ENCODE measurements around the gene IMPA2. TPM values are rescaled to one million over a fixed set of nuclear protein-coding genes. Genes with fewer than 3 reads are reported as not detected.

IMPA2 gene
- total RNA-seq, 4 donors from 2014 or later, result 50.1 to 290 (median 84.6) TPM

- Histone ChIP-seq H3K36me3 (peaks cover 0 to 5% (median 0%) of the 10 kb centered on the region in 4 donors), H3K9me3 (no peaks in the 10 kb centered on the region), H3K4me1 (peaks cover 36 to 67% (median 49%) of the 10 kb centered on the region in 4 donors), H3K4me3 (no peak overlapping the region), H3K27me3 (no peaks in the 10 kb centered on the region), H3K27ac (peak overlapping the region in 3 of 4 donors; percentile 9 to 94 (median 87))
- TF ChIP-seq EP300 (IDR thresholded peaks at IDR 0.05; ENCODE audit: low read depth) (no peak), POLR2AphosphoS5 (IDR thresholded peaks at IDR 0.05) (no peak), POLR2A (IDR thresholded peaks at IDR 0.05) (no peak)
- TF ChIP-seq, protein P1, sequence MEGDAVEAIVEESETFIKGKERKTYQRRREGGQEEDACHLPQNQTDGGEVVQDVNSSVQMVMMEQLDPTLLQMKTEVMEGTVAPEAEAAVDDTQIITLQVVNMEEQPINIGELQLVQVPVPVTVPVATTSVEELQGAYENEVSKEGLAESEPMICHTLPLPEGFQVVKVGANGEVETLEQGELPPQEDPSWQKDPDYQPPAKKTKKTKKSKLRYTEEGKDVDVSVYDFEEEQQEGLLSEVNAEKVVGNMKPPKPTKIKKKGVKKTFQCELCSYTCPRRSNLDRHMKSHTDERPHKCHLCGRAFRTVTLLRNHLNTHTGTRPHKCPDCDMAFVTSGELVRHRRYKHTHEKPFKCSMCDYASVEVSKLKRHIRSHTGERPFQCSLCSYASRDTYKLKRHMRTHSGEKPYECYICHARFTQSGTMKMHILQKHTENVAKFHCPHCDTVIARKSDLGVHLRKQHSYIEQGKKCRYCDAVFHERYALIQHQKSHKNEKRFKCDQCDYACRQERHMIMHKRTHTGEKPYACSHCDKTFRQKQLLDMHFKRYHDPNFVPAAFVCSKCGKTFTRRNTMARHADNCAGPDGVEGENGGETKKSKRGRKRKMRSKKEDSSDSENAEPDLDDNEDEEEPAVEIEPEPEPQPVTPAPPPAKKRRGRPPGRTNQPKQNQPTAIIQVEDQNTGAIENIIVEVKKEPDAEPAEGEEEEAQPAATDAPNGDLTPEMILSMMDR (IDR thresholded peaks at IDR 0.05), result no peak
- DNase-seq, result no peak
- intact Hi-C loops (cut with DNase I; ENCODE audit: low total_unique reads), result loop anchor here (10.0 kb wide), 1 partner anchor 561 kb away; no protein-coding TSS in a partner anchor
- WGBS, 2 donors (ENCODE audit: low coverage in 1 of 2), result 93% methylated on average over 20 of the region's 20 CpGs; no CpG with 5 or more reads in 1 of the 2 donors
- in situ Hi-C loops (cut with MboI; ENCODE audit: low pct_ligation_motif_present in 1 of 4, low pct_unique_long_range_greater_than_20kb in 1 of 4, low sequenced_read_pairs in 3 of 4), result no loop called here
These were observed 32.0 kb downstream of the IMPA2 start for GRCh38 chr18:12013186-12013916.

DNA sequence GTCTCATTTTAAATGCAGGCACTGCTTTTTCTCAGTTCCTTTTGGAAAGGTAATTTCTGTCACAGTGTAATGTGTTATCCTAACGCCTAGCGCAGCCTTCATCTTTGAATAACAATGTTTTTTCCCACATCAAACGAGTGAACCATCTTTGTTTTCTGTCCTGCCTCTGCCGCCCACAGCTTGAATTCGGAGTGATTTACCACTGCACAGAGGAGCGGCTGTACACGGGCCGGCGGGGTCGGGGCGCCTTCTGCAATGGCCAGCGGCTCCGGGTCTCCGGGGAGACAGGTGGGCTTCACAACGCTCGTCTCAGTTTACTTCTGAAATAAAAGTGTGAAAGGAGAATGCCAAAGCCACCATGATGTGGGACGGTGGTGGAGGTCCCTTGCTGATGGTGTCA lies 32.8 kb downstream of the IMPA2 start:
- WGBS, 2 donors (ENCODE audit: low coverage in 1 of 2), result 90 to 93% methylated on average over 16 to 17 of the region's 17 CpGs
- TF ChIP-seq POLR2AphosphoS5 (IDR thresholded peaks at IDR 0.05), result no peak
- TF ChIP-seq, protein P1 (IDR thresholded peaks at IDR 0.05), result no peak
- TF ChIP-seq POLR2A (IDR thresholded peaks at IDR 0.05), result no peak
- no peak for TF ChIP-seq EP300 (IDR thresholded peaks at IDR 0.05; ENCODE audit: low read depth)
- in situ Hi-C loops (cut with MboI; ENCODE audit: low pct_ligation_motif_present in 1 of 4, low pct_unique_long_range_greater_than_20kb in 1 of 4, low sequenced_read_pairs in 3 of 4) (no loop called here), intact Hi-C loops (cut with DNase I; ENCODE audit: low total_unique reads) (loop anchor here (10.0 kb wide), 1 partner anchor 561 kb away; no protein-coding TSS in a partner anchor)
- Histone ChIP-seq H3K36me3 (peaks cover 0 to 5% (median 0%) of the 10 kb centered on the region in 4 donors), H3K4me3 (no peak overlapping the region), H3K9me3 (no peaks in the 10 kb centered on the region), H3K4me1 (peaks cover 32 to 60% (median 41%) of the 10 kb centered on the region in 4 donors), H3K27ac (peak overlapping the region; percentile 86 to 91 (median 90)), H3K27me3 (no peaks in the 10 kb centered on the region)
- DNase-seq, result no peak

GRCh38 chr18:12014521-12015415 lies 33.5 kb downstream of the IMPA2 start:
- in situ Hi-C loops (cut with MboI; ENCODE audit: low pct_ligation_motif_present in 1 of 4, low pct_unique_long_range_greater_than_20kb in 1 of 4, low sequenced_read_pairs in 3 of 4) (no loop called here), intact Hi-C loops (cut with DNase I; ENCODE audit: low total_unique reads) (loop anchor here (10.0 kb wide), 1 partner anchor 560 kb away; no protein-coding TSS in a partner anchor)
- no peaks in the 10 kb centered on the region for H3K9me3 ChIP-seq
- no peak for TF ChIP-seq POLR2AphosphoS5 (IDR thresholded peaks at IDR 0.05)
- TF ChIP-seq POLR2A (IDR thresholded peaks at IDR 0.05), result no peak
- TF ChIP-seq, protein P1 (IDR thresholded peaks at IDR 0.05), result no peak
- no peak for TF ChIP-seq EP300 (IDR thresholded peaks at IDR 0.05; ENCODE audit: low read depth)
- WGBS, 2 donors (ENCODE audit: low coverage in 1 of 2), result 40 to 66% methylated on average over 2 to 14 of the region's 14 CpGs
- H3K27me3 ChIP-seq, result no peaks in the 10 kb centered on the region
- H3K36me3 ChIP-seq, result peaks cover 0 to 5% (median 0%) of the 10 kb centered on the region in 4 donors
- peaks cover 32 to 53% (median 38%) of the 10 kb centered on the region in 4 donors for H3K4me1 ChIP-seq
- no peak overlapping the region for H3K4me3 ChIP-seq
- DNase-seq, result no peak
- H3K27ac ChIP-seq, result peak overlapping the region; percentile 86 to 91 (median 90)
